ENCODE measurements around the gene IL13.

IL13 gene

DNA sequence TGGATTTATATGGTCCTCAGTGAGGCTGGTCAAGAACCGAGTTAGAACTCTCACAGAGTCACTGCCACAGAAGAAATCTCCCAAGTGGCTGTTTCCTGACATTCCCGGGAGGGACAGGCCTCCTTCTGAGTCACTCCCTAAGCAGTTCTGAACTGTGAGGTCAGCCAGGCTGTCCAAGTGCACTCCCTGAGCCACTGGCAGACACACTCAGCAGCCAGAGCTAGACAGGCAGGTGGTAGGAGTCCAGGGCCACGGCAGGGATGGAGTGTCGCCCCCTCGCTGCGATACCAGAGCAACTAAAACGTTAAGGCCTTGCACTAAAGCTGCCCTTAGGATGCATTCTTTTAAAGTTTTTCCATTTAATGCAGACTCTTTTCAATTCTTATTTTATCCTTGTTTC lies 19.2 kb downstream of the IL13 start:
- DNase-seq (no peak), ATAC-seq (ENCODE audit: insufficient read depth, low read depth) (no peak)
- no peaks in the 10 kb centered on the region for H3K4me1 ChIP-seq (ENCODE audit: insufficient read depth, low read length)
- H2AFZ ChIP-seq (ENCODE audit: low read depth, low read length) = no peak overlapping the region
- no peak overlapping the region for H3K4me3 ChIP-seq (ENCODE audit: low read depth in 1 of 2, low read length in 2 of 2)
- no peaks in the 10 kb centered on the region for H3K27me3 ChIP-seq (ENCODE audit: insufficient read depth, low read length, poor library complexity)
- no peak overlapping the region for H3K4me2 ChIP-seq (ENCODE audit: insufficient read depth, low read length)
- H3K79me2 ChIP-seq (ENCODE audit: insufficient read depth, low read length) = no peaks in the 10 kb centered on the region
- no peaks in the 10 kb centered on the region for H3K9me3 ChIP-seq (ENCODE audit: insufficient read depth, low read length, severe bottlenecking)
- no peak overlapping the region for H3K9ac ChIP-seq (ENCODE audit: low read depth, low read length)
- no peak overlapping the region for H3K27ac ChIP-seq (ENCODE audit: low read length)
- H3K36me3 ChIP-seq (ENCODE audit: insufficient read depth, low read length) = no peaks in the 10 kb centered on the region
- TF ChIP-seq, protein P1, sequence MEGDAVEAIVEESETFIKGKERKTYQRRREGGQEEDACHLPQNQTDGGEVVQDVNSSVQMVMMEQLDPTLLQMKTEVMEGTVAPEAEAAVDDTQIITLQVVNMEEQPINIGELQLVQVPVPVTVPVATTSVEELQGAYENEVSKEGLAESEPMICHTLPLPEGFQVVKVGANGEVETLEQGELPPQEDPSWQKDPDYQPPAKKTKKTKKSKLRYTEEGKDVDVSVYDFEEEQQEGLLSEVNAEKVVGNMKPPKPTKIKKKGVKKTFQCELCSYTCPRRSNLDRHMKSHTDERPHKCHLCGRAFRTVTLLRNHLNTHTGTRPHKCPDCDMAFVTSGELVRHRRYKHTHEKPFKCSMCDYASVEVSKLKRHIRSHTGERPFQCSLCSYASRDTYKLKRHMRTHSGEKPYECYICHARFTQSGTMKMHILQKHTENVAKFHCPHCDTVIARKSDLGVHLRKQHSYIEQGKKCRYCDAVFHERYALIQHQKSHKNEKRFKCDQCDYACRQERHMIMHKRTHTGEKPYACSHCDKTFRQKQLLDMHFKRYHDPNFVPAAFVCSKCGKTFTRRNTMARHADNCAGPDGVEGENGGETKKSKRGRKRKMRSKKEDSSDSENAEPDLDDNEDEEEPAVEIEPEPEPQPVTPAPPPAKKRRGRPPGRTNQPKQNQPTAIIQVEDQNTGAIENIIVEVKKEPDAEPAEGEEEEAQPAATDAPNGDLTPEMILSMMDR (IDR thresholded peaks at IDR 0.05; ENCODE audit: borderline replicate concordance, extremely low read depth, low read length, poor library complexity, severe bottlenecking) = no peak
- no peak for TF ChIP-seq EZH2 (IDR thresholded peaks at IDR 0.05; ENCODE audit: borderline replicate concordance, low read depth, low read length, severe bottlenecking)
- no peaks in the 10 kb centered on the region for H4K20me1 ChIP-seq (ENCODE audit: insufficient read depth, low read length)

DNA sequence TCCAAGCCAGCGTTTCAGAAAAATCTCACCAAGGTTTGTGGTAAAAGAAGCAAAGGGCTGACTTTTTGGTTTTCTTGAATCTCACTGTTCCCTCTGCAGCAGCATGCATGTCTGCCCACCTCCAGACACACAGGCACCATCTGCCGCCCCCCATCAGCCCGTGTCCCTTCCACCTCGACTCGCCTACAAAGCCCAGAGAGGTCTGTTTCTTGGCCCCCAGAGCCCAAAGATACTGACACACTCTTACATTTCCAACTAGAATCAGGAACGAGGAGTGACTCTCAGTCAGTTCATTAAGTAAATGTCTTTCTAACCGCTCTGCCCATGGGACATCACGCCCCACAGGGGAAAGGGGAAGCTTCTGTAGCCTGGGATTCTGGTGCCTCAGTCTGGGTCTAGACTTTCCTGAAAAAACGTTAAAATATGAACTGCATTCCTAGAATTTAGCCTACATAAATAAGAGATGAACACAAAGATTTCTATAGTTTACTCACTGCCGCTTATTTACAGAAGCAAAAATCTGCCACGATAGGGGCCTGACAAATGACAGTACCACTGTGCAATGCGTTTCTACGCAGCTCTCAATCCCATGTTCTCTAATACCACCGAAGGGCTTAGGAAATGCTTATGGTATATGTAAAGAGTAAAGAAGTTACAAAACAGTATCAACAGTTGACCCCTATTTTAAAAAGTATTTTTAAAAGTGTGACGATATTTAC lies 19.9 kb downstream of the IL13 start:
- no peak overlapping the region for H2AFZ ChIP-seq (ENCODE audit: low read depth, low read length)
- no peak for DNase-seq

DNA sequence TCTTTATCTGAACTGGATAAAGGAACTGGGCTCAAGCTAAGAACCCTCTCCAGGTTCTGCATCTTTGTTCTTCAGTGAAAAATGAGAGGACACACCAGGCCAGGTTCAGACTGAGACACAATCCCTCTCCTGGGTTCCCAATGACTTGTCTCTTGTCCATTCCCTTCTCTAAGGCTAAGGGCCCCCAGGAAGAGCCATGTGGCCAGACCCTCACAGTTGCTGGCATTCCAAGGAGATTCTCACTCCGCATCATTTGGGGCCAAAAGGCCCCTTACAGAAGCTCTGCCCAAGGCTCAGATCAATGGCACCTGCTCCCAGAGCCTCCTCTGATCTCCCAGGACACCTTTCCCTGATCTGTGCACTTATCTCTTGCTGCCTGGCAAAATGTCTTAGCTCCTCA lies 20.8 kb downstream of the IL13 start:
- Histone ChIP-seq H3K4me3 (ENCODE audit: low read depth in 1 of 2, low read length in 2 of 2) (no peak overlapping the region), H3K79me2 (ENCODE audit: insufficient read depth, low read length) (no peaks in the 10 kb centered on the region), H3K4me2 (ENCODE audit: insufficient read depth, low read length) (no peak overlapping the region), H3K9ac (ENCODE audit: low read depth, low read length) (no peak overlapping the region), H3K27ac (ENCODE audit: low read length) (no peak overlapping the region), H3K9me3 (ENCODE audit: insufficient read depth, low read length, severe bottlenecking) (no peaks in the 10 kb centered on the region), H2AFZ (ENCODE audit: low read depth, low read length) (no peak overlapping the region), H3K27me3 (ENCODE audit: insufficient read depth, low read length, poor library complexity) (no peaks in the 10 kb centered on the region), H4K20me1 (ENCODE audit: insufficient read depth, low read length) (no peaks in the 10 kb centered on the region), H3K36me3 (ENCODE audit: insufficient read depth, low read length) (no peaks in the 10 kb centered on the region), H3K4me1 (ENCODE audit: insufficient read depth, low read length) (no peaks in the 10 kb centered on the region)
- TF ChIP-seq, protein P1 (IDR thresholded peaks at IDR 0.05; ENCODE audit: borderline replicate concordance, extremely low read depth, low read length, poor library complexity, severe bottlenecking) = no peak
- TF ChIP-seq EZH2 (IDR thresholded peaks at IDR 0.05; ENCODE audit: borderline replicate concordance, low read depth, low read length, severe bottlenecking) = no peak
- no peak for DNase-seq
- ATAC-seq (ENCODE audit: insufficient read depth, low read depth) = no peak

More for the DNA sequence above, 19.9 kb downstream of the IL13 start:
- no peak for TF ChIP-seq EZH2 (IDR thresholded peaks at IDR 0.05; ENCODE audit: borderline replicate concordance, low read depth, low read length, severe bottlenecking)
- TF ChIP-seq, protein P1 (IDR thresholded peaks at IDR 0.05; ENCODE audit: borderline replicate concordance, extremely low read depth, low read length, poor library complexity, severe bottlenecking) = no peak
- ATAC-seq (ENCODE audit: insufficient read depth, low read depth) = no peak
- Histone ChIP-seq H3K9ac (ENCODE audit: low read depth, low read length) (no peak overlapping the region), H3K4me3 (ENCODE audit: low read depth in 1 of 2, low read length in 2 of 2) (no peak overlapping the region), H3K27me3 (ENCODE audit: insufficient read depth, low read length, poor library complexity) (no peaks in the 10 kb centered on the region), H3K36me3 (ENCODE audit: insufficient read depth, low read length) (no peaks in the 10 kb centered on the region), H3K79me2 (ENCODE audit: insufficient read depth, low read length) (no peaks in the 10 kb centered on the region), H3K27ac (ENCODE audit: low read length) (no peak overlapping the region), H3K9me3 (ENCODE audit: insufficient read depth, low read length, severe bottlenecking) (no peaks in the 10 kb centered on the region), H4K20me1 (ENCODE audit: insufficient read depth, low read length) (no peaks in the 10 kb centered on the region), H3K4me1 (ENCODE audit: insufficient read depth, low read length) (no peaks in the 10 kb centered on the region), H3K4me2 (ENCODE audit: insufficient read depth, low read length) (no peak overlapping the region)
